H9 (cell line): ENCODE measurements around the gene ANKS1B. TPM values are rescaled to one million over a fixed set of nuclear protein-coding genes. Genes with fewer than 3 reads are reported as not detected.

ENCODE experiments used
- DNase-seq: peaks from one replicate; pipeline ENCODE4 v3.0.0-alpha.2; 2017
- H2AFZ ChIP-seq: one replicate; pipeline ENCODE4 v1.6.1; 2013; ENCODE audit warnings: mild to moderate bottlenecking, low read length, control low read depth, moderate library complexity
- H2AK5ac ChIP-seq: 2 replicates; pipeline ENCODE4 v1.6.1; 2013; ENCODE audit warnings: low read length, control low read depth, mixed read lengths; ENCODE audit not compliant: insufficient read length
- H2BK120ac ChIP-seq: one replicate; pipeline ENCODE4 v1.6.1; 2013; ENCODE audit warnings: low read depth, mild to moderate bottlenecking, low read length, control low read depth, inconsistent platforms; ENCODE audit not compliant: poor library complexity, severe bottlenecking
- H2BK12ac ChIP-seq: 2 replicates; pipeline ENCODE4 v1.6.1; 2013; ENCODE audit warnings: low read length, control low read depth, mixed read lengths, low read depth; ENCODE audit not compliant: insufficient read length
- H2BK15ac ChIP-seq: 2 replicates; pipeline ENCODE4 v1.6.1; 2013; ENCODE audit warnings: low read depth, low read length, control low read depth
- H2BK20ac ChIP-seq: one replicate; pipeline ENCODE4 v1.6.1; 2013; ENCODE audit warnings: low read depth, mild to moderate bottlenecking, low read length, control low read depth, inconsistent platforms; ENCODE audit not compliant: poor library complexity, severe bottlenecking
- H2BK5ac ChIP-seq: 2 replicates; pipeline ENCODE4 v1.6.1; 2013; ENCODE audit warnings: low read length, control low read depth, mixed read lengths; ENCODE audit not compliant: insufficient read length
- H3K14ac ChIP-seq: 2 replicates; pipeline ENCODE4 v1.6.1; 2013; ENCODE audit warnings: low read length, control low read depth; ENCODE audit not compliant: insufficient read depth
- H3K18ac ChIP-seq: 2 replicates; pipeline ENCODE4 v1.6.1; 2013; ENCODE audit warnings: low read depth, mild to moderate bottlenecking, mixed read lengths, low read length, control low read depth; ENCODE audit not compliant: insufficient read length
- H3K23ac ChIP-seq: 2 replicates; pipeline ENCODE4 v1.6.1; 2013; ENCODE audit warnings: low read length, control low read depth, mixed read lengths, low read depth; ENCODE audit not compliant: insufficient read length
- H3K23me2 ChIP-seq: 2 replicates; pipeline ENCODE4 v1.6.1; 2013; ENCODE audit warnings: low read depth, mild to moderate bottlenecking, mixed read lengths, low read length, control low read depth; ENCODE audit not compliant: insufficient read length, poor library complexity, severe bottlenecking
- H3K27ac ChIP-seq: 2 replicates; pipeline ENCODE4 v1.5.1; 2013; ENCODE audit warnings: low read length, control low read depth, mixed read lengths, low read depth; ENCODE audit not compliant: insufficient read length
- H3K27me3 ChIP-seq: 2 replicates; pipeline ENCODE4 v1.6.1; 2013; ENCODE audit warnings: low read length, control low read depth, inconsistent platforms; ENCODE audit not compliant: insufficient read depth
- H3K4ac ChIP-seq: 2 replicates; pipeline ENCODE4 v1.6.1; 2013; ENCODE audit warnings: low read depth, mild to moderate bottlenecking, control low read depth, inconsistent platforms, low read length, moderate library complexity
- H3K4me1 ChIP-seq: 2 replicates; pipeline ENCODE4 v1.6.1; 2013; ENCODE audit warnings: low read length, control low read depth, inconsistent platforms; ENCODE audit not compliant: insufficient read depth
- H3K4me2 ChIP-seq: 2 replicates; pipeline ENCODE4 v1.6.1; 2013; ENCODE audit warnings: low read length, control low read depth, mixed read lengths; ENCODE audit not compliant: insufficient read length, insufficient read depth
- H3K56ac ChIP-seq: 2 replicates; pipeline ENCODE4 v1.6.1; 2013; ENCODE audit warnings: low read depth, mild to moderate bottlenecking, mixed read lengths, low read length, control low read depth; ENCODE audit not compliant: insufficient read length
- H3K79me1 ChIP-seq: 2 replicates; pipeline ENCODE4 v1.6.1; 2013; ENCODE audit warnings: low read depth, mild to moderate bottlenecking, moderate library complexity, low read length, control low read depth, inconsistent platforms; ENCODE audit not compliant: insufficient read depth, poor library complexity, severe bottlenecking
- H3K79me2 ChIP-seq: 2 replicates; pipeline ENCODE4 v1.6.1; 2013; ENCODE audit warnings: low read length, control low read depth, inconsistent platforms; ENCODE audit not compliant: insufficient read depth
- H3K9ac ChIP-seq: 2 replicates; pipeline ENCODE4 v1.6.1; 2013; ENCODE audit warnings: low read length, control low read depth, mixed read lengths; ENCODE audit not compliant: insufficient read length; ENCODE audit errors: extremely low read depth
- H3K9me3 ChIP-seq: one replicate; pipeline ENCODE4 v1.6.1; 2013; ENCODE audit warnings: low read depth, low read length, inconsistent platforms; ENCODE audit not compliant: control insufficient read depth
- H3T11ph ChIP-seq: one replicate; pipeline ENCODE4 v1.6.1; 2013; ENCODE audit warnings: mild to moderate bottlenecking, low read length, control low read depth, inconsistent platforms
- H4K20me1 ChIP-seq: one replicate; pipeline ENCODE4 v1.6.1; 2013; ENCODE audit not compliant: control insufficient read depth, insufficient read length, insufficient read depth
- H4K5ac ChIP-seq: 2 replicates; pipeline ENCODE4 v1.6.1; 2013; ENCODE audit warnings: low read depth, mild to moderate bottlenecking, mixed read lengths, low read length, control low read depth; ENCODE audit not compliant: insufficient read length
- H4K8ac ChIP-seq: replicated peaks from 2 replicates; pipeline ENCODE4 v1.6.1; 2013; ENCODE audit warnings: low read length, control low read depth, mixed read lengths, low read depth; ENCODE audit not compliant: insufficient read length
- H4K91ac ChIP-seq: 2 replicates; pipeline ENCODE4 v1.6.1; 2013; ENCODE audit warnings: low read depth, mild to moderate bottlenecking, moderate library complexity, mixed read lengths, low read length, control low read depth; ENCODE audit not compliant: insufficient read length
- H3K27ac Mint-ChIP-seq, 3 experiments: 2 replicates in 2 of 3; 3 replicates in 1 of 3; pipeline ENCODE4 v1.8.0; 2020 to 2021; ENCODE audit warnings: mixed read lengths in 3 of 3, mild to moderate bottlenecking in 1 of 3, moderate library complexity in 1 of 3
- H3K27me3 Mint-ChIP-seq: 2 replicates; pipeline ENCODE4 v1.8.0; 2021; ENCODE audit warnings: low read depth, mild to moderate bottlenecking, moderate library complexity, mixed read lengths
- H3K36me3 Mint-ChIP-seq, 3 experiments: 2 replicates in 2 of 3; 3 replicates in 1 of 3; pipeline ENCODE4 v1.8.0; 2020 to 2021; ENCODE audit warnings: low read depth in 3 of 3, mixed read lengths in 3 of 3; ENCODE audit not compliant: insufficient read depth in 1 of 3
- H3K4me1 Mint-ChIP-seq, 2 experiments: 2 replicates each; pipeline ENCODE4 v1.8.0; 2020; ENCODE audit warnings: mixed read lengths in 2 of 2
- H3K4me3 Mint-ChIP-seq, 2 experiments: 2 replicates in 1 of 2; 3 replicates in 1 of 2; pipeline ENCODE4 v1.8.0; 2020 to 2021; ENCODE audit warnings: mild to moderate bottlenecking in 2 of 2, mixed read lengths in 2 of 2, moderate library complexity in 1 of 2
- H3K9me3 Mint-ChIP-seq, 2 experiments: 2 replicates in 1 of 2; 3 replicates in 1 of 2; pipeline ENCODE4 v1.8.0; 2020; ENCODE audit warnings: mild to moderate bottlenecking in 2 of 2, mixed read lengths in 2 of 2, moderate library complexity in 1 of 2
- CTCF ChIP-seq: fragments of 200-600 bp; sonication (generic); conservative IDR thresholded peaks from 3 replicates; pipeline ENCODE4 v1.8.0; 2021; ENCODE audit warnings: antibody characterized with exemption, mild to moderate bottlenecking
- WGBS: extraction: QIAGEN DNeasy Blood & Tissue Kit; methylation state at CpG from one replicate; pipeline ENCODE4 v1.1.7; 2013; ENCODE audit warnings: missing lambda C conversion rate, low lambda C conversion rate, mixed read lengths; ENCODE audit not compliant: insufficient read length; ENCODE audit errors: extremely low coverage; 5-methylcytosine and 5-hydroxymethylcytosine counted together
- total RNA-seq: library from RNA; stranded (reverse); gene quantifications from 2 replicates; pipeline ENCODE4 v1.2.1, GENCODE V29; 2021

The ANKS1B gene
- total RNA-seq, 1 experiment from 2014 or later: 4.1 TPM

- H2AFZ ChIP-seq: no peak overlapping the region
- no peak overlapping the region for H4K91ac ChIP-seq
- no peak overlapping the region for H3K9ac ChIP-seq
- Mint-ChIP-seq H3K27ac (no peak overlapping the region; a peak in 1 of 7 replicates), H3K4me1 (no peaks in the 10 kb centered on the region; a peak in 1 of 4 replicates), H3K9me3 (no peaks in the 10 kb centered on the region; a peak in 2 of 5 replicates), H3K36me3 (no peaks in the 10 kb centered on the region), H3K27me3 (no peaks in the 10 kb centered on the region), H3K4me3 (no peak overlapping the region)
- H2BK20ac ChIP-seq: no peak overlapping the region
- H3K23ac ChIP-seq: no peak overlapping the region
- no peak overlapping the region for H4K8ac ChIP-seq
- WGBS: no CpG with 5 or more reads among the region's 3 CpGs
- no peak overlapping the region for H4K5ac ChIP-seq
- no peaks in the 10 kb centered on the region for H3K9me3 ChIP-seq
- H3K27ac ChIP-seq: no peak overlapping the region
- H3K27me3 ChIP-seq: no peaks in the 10 kb centered on the region
- no peak overlapping the region for H3K4me2 ChIP-seq
- no peak for DNase-seq
- H3K79me1 ChIP-seq: no peaks in the 10 kb centered on the region
- H2AK5ac ChIP-seq: no peak overlapping the region
- no peak overlapping the region for H3K14ac ChIP-seq
- no peak overlapping the region for H2BK5ac ChIP-seq
- H2BK15ac ChIP-seq: no peak overlapping the region
- H2BK120ac ChIP-seq: no peak overlapping the region
- H3K4ac ChIP-seq: no peak overlapping the region
- H3K79me2 ChIP-seq: no peaks in the 10 kb centered on the region
- H4K20me1 ChIP-seq: no peaks in the 10 kb centered on the region
- no peaks in the 10 kb centered on the region for H3K4me1 ChIP-seq
- H2BK12ac ChIP-seq: no peak overlapping the region
- no peak for TF ChIP-seq CTCF
- no peaks in the 10 kb centered on the region for H3K23me2 ChIP-seq
- no peak overlapping the region for H3K56ac ChIP-seq
- H3T11ph ChIP-seq: no peak overlapping the region
- H3K18ac ChIP-seq: no peak overlapping the region
Measured at GRCh38 chr12:99783421-99783820, 201.3 kb downstream of the ANKS1B start.
